ENCODE data around the gene NTRK3.

NTRK3 gene

DNA sequence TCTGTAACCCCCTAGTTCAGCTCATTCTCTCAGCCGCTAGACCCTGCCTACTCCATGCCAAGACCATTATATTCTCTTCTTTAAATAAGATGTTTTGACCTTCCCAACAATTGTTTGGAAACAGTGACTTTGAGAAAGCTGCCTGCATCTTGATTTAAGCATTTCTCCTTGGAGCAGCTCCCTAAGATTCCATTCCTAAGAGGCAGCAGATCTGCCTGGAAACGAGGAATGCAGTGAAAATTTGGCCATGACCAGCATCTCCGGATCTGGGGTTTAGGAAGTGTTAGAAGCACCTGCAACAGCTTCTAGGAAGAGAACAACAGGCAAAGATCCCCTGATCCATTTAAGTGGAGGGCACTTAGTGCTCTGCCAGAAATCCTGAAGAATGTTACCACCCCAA lies 235.7 kb downstream of the NTRK3 start:
- TF ChIP-seq, protein P1, sequence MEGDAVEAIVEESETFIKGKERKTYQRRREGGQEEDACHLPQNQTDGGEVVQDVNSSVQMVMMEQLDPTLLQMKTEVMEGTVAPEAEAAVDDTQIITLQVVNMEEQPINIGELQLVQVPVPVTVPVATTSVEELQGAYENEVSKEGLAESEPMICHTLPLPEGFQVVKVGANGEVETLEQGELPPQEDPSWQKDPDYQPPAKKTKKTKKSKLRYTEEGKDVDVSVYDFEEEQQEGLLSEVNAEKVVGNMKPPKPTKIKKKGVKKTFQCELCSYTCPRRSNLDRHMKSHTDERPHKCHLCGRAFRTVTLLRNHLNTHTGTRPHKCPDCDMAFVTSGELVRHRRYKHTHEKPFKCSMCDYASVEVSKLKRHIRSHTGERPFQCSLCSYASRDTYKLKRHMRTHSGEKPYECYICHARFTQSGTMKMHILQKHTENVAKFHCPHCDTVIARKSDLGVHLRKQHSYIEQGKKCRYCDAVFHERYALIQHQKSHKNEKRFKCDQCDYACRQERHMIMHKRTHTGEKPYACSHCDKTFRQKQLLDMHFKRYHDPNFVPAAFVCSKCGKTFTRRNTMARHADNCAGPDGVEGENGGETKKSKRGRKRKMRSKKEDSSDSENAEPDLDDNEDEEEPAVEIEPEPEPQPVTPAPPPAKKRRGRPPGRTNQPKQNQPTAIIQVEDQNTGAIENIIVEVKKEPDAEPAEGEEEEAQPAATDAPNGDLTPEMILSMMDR (IDR thresholded peaks at IDR 0.05; ENCODE audit: insufficient read depth, low read depth, low read length, missing control alignments): no peak
- DNase-seq (ENCODE audit: low read depth): no peak
- H3K4me3 ChIP-seq (ENCODE audit: low read length): no peak overlapping the region

DNA sequence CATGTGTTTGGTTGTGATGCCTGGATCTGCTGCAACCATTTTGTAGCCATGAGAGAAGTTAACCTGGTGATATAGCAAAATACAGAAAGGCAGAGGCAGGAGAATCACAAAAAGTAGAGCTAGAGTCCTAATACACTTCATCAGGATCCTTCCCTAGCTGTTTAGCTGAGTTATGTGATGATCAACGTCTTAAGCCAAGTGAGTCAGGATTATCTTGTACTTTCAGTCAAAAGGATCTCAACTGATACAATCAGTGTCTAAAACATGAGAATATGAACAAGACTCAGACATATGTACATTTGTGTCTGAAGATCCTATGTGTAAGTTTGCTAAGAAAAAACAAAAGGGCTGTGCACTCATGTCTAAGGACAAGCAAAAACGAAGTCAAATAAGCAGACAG lies 236.9 kb downstream of the NTRK3 start:
- no peak overlapping the region for H3K4me3 ChIP-seq (ENCODE audit: low read length)
- no peak for DNase-seq (ENCODE audit: low read depth)
- TF ChIP-seq, protein P1 (IDR thresholded peaks at IDR 0.05; ENCODE audit: insufficient read depth, low read depth, low read length, missing control alignments): no peak

DNA sequence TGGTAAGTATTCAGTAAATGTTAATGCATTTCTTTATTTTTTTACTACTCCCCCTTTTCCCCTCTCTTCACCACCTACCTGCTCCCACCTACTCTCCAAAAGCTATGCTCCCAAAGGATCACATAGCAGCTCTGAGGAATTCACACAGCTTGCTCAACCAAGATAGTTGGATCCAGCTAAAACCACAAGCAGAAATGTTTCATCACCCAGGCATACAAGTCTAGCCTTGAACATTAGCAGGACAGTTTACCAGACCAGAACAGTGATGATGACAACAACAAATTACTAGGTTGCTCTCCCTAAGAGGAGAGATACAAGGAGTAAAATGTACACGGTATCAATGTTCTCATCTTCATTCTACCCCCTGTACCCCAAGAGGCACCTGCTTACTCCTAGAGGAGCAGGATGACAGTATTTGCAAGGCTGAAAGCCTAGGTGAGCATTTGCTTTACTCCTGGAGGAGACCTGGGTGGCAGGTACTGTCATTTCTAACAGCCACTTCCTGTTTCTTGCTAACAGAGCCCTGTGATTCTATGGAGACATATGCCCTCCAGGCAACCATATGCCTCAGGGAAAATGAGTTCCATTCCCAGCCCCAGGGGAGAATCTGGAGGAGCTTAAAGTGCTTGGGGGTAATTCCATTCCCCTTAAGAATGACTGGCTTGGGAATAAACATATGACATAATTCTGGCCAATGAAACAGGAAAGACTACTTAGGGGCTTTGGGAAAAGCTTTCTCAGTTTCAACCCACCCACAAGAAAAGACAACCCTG lies 237.5 kb downstream of the NTRK3 start:
- H3K4me3 ChIP-seq (ENCODE audit: low read length): no peak overlapping the region
- TF ChIP-seq, protein P1 (IDR thresholded peaks at IDR 0.05; ENCODE audit: insufficient read depth, low read depth, low read length, missing control alignments): no peak
- DNase-seq (ENCODE audit: low read depth): no peak

DNA sequence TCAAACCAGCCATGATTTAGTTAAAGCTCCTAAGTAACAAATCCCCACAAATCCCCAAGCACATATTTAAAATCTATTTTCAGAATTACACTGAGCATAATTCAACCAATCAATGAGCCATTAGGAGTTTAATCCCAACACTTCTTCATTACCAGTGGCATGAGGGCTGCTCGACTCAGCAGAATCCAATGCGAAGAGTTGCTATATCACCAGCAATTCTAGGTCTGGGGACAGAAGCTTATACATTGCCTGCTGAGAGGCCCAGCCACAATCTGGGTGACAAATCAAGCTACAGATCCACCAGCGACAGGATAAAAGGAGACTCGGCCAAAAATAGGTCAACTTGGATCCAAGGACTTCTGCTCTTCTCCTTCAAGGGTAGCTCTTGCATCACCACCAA lies 238.8 kb downstream of the NTRK3 start:
- DNase-seq (ENCODE audit: low read depth): no peak

DNA sequence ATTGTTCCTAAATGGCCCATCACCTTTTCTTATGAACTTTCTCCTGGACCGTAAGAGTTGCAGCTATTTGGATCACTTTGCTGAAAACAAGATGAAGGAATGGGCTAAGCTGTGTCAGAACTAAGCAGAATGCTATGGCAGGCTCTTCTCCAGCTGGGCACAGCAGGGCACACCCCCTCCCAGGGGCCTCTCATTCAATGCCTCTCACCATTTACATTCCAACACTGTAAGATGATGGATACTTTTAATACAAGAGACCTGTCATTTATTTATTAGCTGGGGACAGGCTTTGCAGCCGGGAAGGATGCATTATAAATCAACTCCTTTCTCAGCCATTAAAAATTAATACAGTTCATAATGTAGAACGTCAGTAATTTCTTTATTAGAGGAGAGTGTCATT lies 240.1 kb downstream of the NTRK3 start:
- TF ChIP-seq, protein P1 (IDR thresholded peaks at IDR 0.05; ENCODE audit: insufficient read depth, low read depth, low read length, missing control alignments): no peak
- DNase-seq (ENCODE audit: low read depth): no peak
- H3K4me3 ChIP-seq (ENCODE audit: low read length): no peak overlapping the region

More for the DNA sequence above, 238.8 kb downstream of the NTRK3 start:
- TF ChIP-seq, protein P1 (IDR thresholded peaks at IDR 0.05; ENCODE audit: insufficient read depth, low read depth, low read length, missing control alignments): no peak
- H3K4me3 ChIP-seq (ENCODE audit: low read length): no peak overlapping the region

DNA sequence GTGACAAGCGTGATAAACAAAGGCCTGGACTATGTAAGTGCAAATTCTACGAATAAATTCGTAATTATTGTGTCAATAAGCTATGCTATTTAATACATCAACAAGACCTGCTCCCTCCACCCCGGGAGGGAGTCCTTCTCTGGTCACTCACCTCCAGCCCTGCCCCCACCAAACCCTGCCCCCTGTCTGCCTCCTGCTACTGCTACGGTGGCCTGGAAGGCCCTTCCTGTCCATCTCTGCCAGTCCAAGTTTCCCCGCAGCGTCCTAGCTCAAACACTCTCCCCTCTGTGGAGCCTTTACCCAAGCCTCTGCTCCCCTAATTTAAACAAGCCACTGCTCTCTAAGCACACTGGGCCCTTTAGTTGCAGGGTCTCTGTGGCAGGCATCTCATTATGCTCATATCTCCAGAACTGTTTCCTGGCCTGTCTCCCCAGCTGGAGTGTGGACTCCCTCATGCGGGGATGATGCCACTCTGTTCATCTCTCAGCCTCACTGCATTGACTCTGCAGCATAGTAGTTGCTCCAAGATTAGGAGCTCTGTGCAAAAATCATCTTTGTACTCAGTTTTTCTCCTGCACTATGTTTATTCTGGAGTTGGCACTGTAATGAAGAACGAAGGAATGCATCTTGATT lies 241.2 kb downstream of the NTRK3 start:
- no peak for DNase-seq (ENCODE audit: low read depth)
- TF ChIP-seq, protein P1 (IDR thresholded peaks at IDR 0.05; ENCODE audit: insufficient read depth, low read depth, low read length, missing control alignments): no peak

More for the DNA sequence above, 241.2 kb downstream of the NTRK3 start:
- no peak overlapping the region for H3K4me3 ChIP-seq (ENCODE audit: low read length)
